ENCODE data around the gene ZBTB16.

- TF ChIP-seq EZH2 (IDR thresholded peaks at IDR 0.05): no peak
- TF ChIP-seq FOXP2 (optimal IDR thresholded peaks at IDR 0.05; ENCODE audit: control extremely low read depth, extremely low read length, insufficient read depth): no peak
- no peak for TF ChIP-seq POLR2AphosphoS5 (IDR thresholded peaks at IDR 0.05; ENCODE audit: borderline replicate concordance, low read depth, low read length)
Observed at GRCh38 chr11:114250180-114250579, 190.7 kb downstream of the ZBTB16 start.
